HCT116 (cell line): ENCODE results near the gene SLC6A11.

ENCODE experiments used
- EZH2 ChIP-seq: fragments of 200-600 bp; sonication (generic); IDR thresholded peaks from 2 replicates; pipeline ENCODE4 v1.6.1; 2017; ENCODE audit warnings: antibody characterized with exemption, mixed run types
- JUND ChIP-seq: IDR thresholded peaks from 2 replicates; pipeline ENCODE4 v1.6.1; 2012
- POLR2A ChIP-seq: IDR thresholded peaks from 2 replicates; pipeline ENCODE4 v1.7.0; 2011; ENCODE audit warnings: borderline replicate concordance; ENCODE audit not compliant: insufficient read depth, insufficient read length; ENCODE audit errors: extremely low read depth
- TCF7L2 ChIP-seq: IDR thresholded peaks from 2 replicates; pipeline ENCODE4 v1.7.0; 2011; ENCODE audit warnings: borderline replicate concordance, inconsistent platforms; ENCODE audit not compliant: insufficient read depth, insufficient read length; ENCODE audit errors: extremely low read depth
- YY1 ChIP-seq: IDR thresholded peaks from 2 replicates; pipeline ENCODE4 v1.6.1; 2011; ENCODE audit warnings: low read length, low read depth, moderate library complexity, mild to moderate bottlenecking; ENCODE audit not compliant: insufficient replicate concordance; ENCODE audit errors: extremely low read depth
- TF ChIP-seq, protein P1 (sequence below), 3 experiments: fragments of 200-600 bp in 1 of 3; sonication (generic) in 1 of 3; IDR thresholded peaks in 2 of 3; conservative IDR thresholded peaks in 1 of 3; 2 replicates each; pipeline ENCODE4 v1.5.1; 2012 to 2017; ENCODE audit warnings: low read depth in 2 of 3, low read length in 2 of 3, antibody characterized with exemption in 1 of 3, borderline replicate concordance in 1 of 3, control low read depth in 1 of 3, mild to moderate bottlenecking in 1 of 3, mixed read lengths in 1 of 3, mixed run types in 1 of 3, moderate library complexity in 1 of 3; ENCODE audit not compliant: insufficient read depth in 1 of 3
- TF ChIP-seq, protein P2 (sequence below): IDR thresholded peaks from 2 replicates; pipeline ENCODE4 v1.6.1; 2012
- TF ChIP-seq, protein P3 (sequence below): IDR thresholded peaks from 2 replicates; pipeline ENCODE4 v1.6.1; 2012; ENCODE audit warnings: low read depth

DNA sequence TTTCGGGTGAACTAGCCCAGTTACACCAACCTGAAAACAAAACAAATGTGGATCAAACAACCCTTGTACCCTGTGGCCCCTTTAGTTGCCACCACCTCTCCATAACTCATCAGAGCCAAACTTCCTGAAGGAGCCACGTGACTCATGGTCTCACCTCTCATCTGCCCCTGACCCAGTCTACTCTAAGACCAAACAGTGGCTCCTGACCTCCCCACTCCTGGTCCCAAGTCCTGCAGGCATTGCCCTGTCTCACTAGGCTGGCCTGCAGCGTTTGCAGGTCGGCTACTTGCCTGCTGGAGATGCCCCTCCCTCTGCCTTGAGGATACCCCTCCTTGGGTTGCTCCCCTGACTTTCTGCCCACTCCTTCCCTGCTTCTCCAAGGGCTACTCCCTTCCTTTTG is 23.1 kb downstream of the SLC6A11 start:
- TF ChIP-seq TCF7L2, result no peak
- TF ChIP-seq, protein P1, sequence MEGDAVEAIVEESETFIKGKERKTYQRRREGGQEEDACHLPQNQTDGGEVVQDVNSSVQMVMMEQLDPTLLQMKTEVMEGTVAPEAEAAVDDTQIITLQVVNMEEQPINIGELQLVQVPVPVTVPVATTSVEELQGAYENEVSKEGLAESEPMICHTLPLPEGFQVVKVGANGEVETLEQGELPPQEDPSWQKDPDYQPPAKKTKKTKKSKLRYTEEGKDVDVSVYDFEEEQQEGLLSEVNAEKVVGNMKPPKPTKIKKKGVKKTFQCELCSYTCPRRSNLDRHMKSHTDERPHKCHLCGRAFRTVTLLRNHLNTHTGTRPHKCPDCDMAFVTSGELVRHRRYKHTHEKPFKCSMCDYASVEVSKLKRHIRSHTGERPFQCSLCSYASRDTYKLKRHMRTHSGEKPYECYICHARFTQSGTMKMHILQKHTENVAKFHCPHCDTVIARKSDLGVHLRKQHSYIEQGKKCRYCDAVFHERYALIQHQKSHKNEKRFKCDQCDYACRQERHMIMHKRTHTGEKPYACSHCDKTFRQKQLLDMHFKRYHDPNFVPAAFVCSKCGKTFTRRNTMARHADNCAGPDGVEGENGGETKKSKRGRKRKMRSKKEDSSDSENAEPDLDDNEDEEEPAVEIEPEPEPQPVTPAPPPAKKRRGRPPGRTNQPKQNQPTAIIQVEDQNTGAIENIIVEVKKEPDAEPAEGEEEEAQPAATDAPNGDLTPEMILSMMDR (IDR thresholded peaks at IDR 0.05 in 2 of 3, conservative IDR thresholded peaks at IDR 0.05 in 1 of 3; ENCODE audit: borderline replicate concordance in 1 of 3, insufficient read depth in 1 of 3, low read depth in 2 of 3, low read length in 2 of 3), result no peak
- TF ChIP-seq JUND, result no peak
- TF ChIP-seq, protein P2, sequence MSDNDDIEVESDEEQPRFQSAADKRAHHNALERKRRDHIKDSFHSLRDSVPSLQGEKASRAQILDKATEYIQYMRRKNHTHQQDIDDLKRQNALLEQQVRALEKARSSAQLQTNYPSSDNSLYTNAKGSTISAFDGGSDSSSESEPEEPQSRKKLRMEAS, result no peak
- no peak for TF ChIP-seq EZH2
- no peak for TF ChIP-seq POLR2A
- TF ChIP-seq, protein P3, sequence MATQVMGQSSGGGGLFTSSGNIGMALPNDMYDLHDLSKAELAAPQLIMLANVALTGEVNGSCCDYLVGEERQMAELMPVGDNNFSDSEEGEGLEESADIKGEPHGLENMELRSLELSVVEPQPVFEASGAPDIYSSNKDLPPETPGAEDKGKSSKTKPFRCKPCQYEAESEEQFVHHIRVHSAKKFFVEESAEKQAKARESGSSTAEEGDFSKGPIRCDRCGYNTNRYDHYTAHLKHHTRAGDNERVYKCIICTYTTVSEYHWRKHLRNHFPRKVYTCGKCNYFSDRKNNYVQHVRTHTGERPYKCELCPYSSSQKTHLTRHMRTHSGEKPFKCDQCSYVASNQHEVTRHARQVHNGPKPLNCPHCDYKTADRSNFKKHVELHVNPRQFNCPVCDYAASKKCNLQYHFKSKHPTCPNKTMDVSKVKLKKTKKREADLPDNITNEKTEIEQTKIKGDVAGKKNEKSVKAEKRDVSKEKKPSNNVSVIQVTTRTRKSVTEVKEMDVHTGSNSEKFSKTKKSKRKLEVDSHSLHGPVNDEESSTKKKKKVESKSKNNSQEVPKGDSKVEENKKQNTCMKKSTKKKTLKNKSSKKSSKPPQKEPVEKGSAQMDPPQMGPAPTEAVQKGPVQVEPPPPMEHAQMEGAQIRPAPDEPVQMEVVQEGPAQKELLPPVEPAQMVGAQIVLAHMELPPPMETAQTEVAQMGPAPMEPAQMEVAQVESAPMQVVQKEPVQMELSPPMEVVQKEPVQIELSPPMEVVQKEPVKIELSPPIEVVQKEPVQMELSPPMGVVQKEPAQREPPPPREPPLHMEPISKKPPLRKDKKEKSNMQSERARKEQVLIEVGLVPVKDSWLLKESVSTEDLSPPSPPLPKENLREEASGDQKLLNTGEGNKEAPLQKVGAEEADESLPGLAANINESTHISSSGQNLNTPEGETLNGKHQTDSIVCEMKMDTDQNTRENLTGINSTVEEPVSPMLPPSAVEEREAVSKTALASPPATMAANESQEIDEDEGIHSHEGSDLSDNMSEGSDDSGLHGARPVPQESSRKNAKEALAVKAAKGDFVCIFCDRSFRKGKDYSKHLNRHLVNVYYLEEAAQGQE, result no peak
- TF ChIP-seq YY1, result no peak
